Measurements from ENCODE around the gene LHX2. TPM values are rescaled to one million over a fixed set of nuclear protein-coding genes. Genes with fewer than 3 reads are reported as not detected.

The LHX2 gene
- total RNA-seq, 2 experiments from 2014 or later, result not detected

DNA sequence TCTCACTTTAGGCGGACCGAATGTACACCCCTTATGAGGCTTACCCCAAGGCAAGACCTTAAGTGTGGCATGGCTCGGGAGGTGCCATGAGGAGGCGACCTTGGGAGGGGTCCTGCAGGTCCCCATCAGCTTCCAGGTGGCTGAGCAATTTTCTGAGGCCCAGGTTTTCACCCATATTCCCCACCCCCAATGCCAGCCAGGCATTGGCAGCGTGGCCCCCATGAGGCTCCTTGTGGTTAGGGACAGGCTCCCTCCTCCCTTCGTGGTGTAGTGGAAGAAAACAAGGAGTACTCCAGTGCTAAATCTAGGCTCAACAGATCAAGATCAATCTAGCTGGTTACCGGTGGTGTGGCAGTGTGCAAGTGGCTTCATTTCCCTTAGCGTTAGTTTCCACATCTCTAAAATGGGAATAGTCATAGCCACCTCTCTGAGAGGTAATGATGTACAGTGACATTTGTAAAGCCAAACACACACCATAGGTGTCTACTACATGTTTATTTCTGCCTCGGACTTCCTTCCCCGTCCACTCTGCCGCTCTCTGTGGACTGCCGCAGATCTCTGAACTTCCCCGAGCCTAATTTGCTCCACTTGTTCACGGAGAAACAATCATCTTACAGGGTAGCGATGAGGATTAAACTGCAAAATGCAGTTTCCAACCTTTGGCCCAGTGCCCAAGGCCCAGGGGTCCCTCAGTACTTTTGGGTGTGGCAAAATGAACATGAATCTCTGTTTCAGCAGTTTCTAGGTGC lies 8.4 kb downstream of the LHX2 start:
- H3K9me3 Mint-ChIP-seq, result no peaks in the 10 kb centered on the region
- CTCF ChIA-PET, result interaction anchor here (0.8 kb wide), 1 partner anchor 21 kb away, joined by 4 read pairs; no protein-coding TSS in a partner anchor
- DNase-seq (no peak), ATAC-seq (no peak)
- POLR2A ChIA-PET, result interaction anchor here (0.7 to 1.6 kb wide), 2 partner anchors 9 to 16 kb away, joined by 3 to 5 read pairs; partner anchors contain the start of gene LHX2
- no peaks in the 10 kb centered on the region for H3K36me3 Mint-ChIP-seq (ENCODE audit: low read depth)
- peaks cover 84% of the 10 kb centered on the region for H3K27me3 Mint-ChIP-seq
- H3K4me1 Mint-ChIP-seq (ENCODE audit: low read depth), result peaks cover 35% of the 10 kb centered on the region
- intact Hi-C loops (cut with micrococcal nuclease), result no loop called here
- TF ChIP-seq, protein P1, sequence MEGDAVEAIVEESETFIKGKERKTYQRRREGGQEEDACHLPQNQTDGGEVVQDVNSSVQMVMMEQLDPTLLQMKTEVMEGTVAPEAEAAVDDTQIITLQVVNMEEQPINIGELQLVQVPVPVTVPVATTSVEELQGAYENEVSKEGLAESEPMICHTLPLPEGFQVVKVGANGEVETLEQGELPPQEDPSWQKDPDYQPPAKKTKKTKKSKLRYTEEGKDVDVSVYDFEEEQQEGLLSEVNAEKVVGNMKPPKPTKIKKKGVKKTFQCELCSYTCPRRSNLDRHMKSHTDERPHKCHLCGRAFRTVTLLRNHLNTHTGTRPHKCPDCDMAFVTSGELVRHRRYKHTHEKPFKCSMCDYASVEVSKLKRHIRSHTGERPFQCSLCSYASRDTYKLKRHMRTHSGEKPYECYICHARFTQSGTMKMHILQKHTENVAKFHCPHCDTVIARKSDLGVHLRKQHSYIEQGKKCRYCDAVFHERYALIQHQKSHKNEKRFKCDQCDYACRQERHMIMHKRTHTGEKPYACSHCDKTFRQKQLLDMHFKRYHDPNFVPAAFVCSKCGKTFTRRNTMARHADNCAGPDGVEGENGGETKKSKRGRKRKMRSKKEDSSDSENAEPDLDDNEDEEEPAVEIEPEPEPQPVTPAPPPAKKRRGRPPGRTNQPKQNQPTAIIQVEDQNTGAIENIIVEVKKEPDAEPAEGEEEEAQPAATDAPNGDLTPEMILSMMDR (IDR thresholded peaks at IDR 0.05), result no peak
- no peak overlapping the region for H3K27ac Mint-ChIP-seq
- no peak overlapping the region for H3K4me3 Mint-ChIP-seq

DNA sequence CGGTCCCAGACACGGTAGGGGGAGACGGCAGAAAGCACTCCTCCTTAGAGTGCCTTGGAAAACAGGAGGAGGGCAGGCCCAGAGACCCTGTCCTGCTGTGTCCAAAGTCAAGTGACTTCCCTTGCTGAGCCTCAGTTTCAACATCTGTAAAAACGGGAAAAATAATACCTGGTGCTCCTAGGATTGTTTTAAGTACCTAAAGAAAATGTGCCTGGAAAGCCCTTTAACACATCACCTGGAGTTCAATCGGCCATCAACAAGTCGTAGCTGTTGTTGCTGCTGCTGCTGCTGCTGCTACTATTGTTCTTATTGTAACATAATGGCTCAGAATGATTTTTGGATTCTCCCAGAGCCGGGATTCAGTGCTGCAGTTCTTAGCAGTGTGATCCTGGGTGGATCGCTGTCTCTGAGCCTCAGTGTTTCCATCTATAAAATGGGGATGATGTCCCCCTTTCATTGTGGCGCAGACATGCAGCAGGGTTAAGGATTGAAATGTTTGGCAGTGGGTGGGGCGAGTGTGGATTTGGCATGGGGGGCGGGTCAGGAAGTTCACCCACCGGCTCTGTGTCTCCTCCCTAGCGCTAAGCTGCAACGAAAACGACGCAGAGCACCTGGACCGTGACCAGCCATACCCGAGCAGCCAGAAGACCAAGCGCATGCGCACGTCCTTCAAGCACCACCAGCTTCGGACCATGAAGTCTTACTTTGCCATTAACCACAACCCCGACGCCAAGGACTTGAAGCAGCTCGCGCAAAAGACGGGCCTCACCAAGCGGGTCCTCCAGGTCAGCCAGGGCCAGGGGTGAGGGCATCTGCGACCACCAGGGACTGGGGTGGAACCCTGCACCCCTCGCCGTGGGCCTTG lies 9.2 kb downstream of the LHX2 start:
- Mint-ChIP-seq H3K27ac (no peak overlapping the region), H3K9me3 (no peaks in the 10 kb centered on the region), H3K4me1 (ENCODE audit: low read depth) (peaks cover 31% of the 10 kb centered on the region), H3K4me3 (no peak overlapping the region), H3K36me3 (ENCODE audit: low read depth) (no peaks in the 10 kb centered on the region), H3K27me3 (peaks cover 82% of the 10 kb centered on the region)
- CTCF ChIA-PET, result no interaction called here
- intact Hi-C loops (cut with micrococcal nuclease), result no loop called here
- TF ChIP-seq, protein P1 (IDR thresholded peaks at IDR 0.05), result no peak
- ATAC-seq, result no peak
- POLR2A ChIA-PET, result interaction anchor here (1.6 kb wide), 1 partner anchor 10 kb away, joined by 5 read pairs; the partner anchor contains the start of gene LHX2
- DNase-seq, result no peak

GRCh38 chr9:124021385-124021769 lies 9.8 kb downstream of the LHX2 start:
- intact Hi-C loops (cut with micrococcal nuclease), result no loop called here
- DNase-seq (no peak), ATAC-seq (no peak)
- ChIA-PET CTCF (no interaction called here), POLR2A (interaction anchor here (1.6 kb wide), 1 partner anchor 10 kb away, joined by 5 read pairs; the partner anchor contains the start of gene LHX2)
- Mint-ChIP-seq H3K27me3 (peaks cover 81% of the 10 kb centered on the region), H3K4me1 (ENCODE audit: low read depth) (peaks cover 29% of the 10 kb centered on the region), H3K27ac (no peak overlapping the region), H3K9me3 (no peaks in the 10 kb centered on the region), H3K36me3 (ENCODE audit: low read depth) (no peaks in the 10 kb centered on the region), H3K4me3 (no peak overlapping the region)
- TF ChIP-seq, protein P1 (IDR thresholded peaks at IDR 0.05), result no peak

- H3K27me3 Mint-ChIP-seq, result peaks cover 72% of the 10 kb centered on the region
- DNase-seq (no peak), ATAC-seq (no peak)
- intact Hi-C loops (cut with micrococcal nuclease), result no loop called here
- TF ChIP-seq, protein P1 (IDR thresholded peaks at IDR 0.05), result no peak
- no peaks in the 10 kb centered on the region for H3K36me3 Mint-ChIP-seq (ENCODE audit: low read depth)
- peaks cover 18% of the 10 kb centered on the region for H3K4me1 Mint-ChIP-seq (ENCODE audit: low read depth)
- CTCF ChIA-PET, result interaction anchor here (0.6 to 1.4 kb wide), 3 partner anchors 18 to 66 kb away, joined by 3 to 4 read pairs (median 3); no protein-coding TSS in a partner anchor
- H3K9me3 Mint-ChIP-seq, result no peaks in the 10 kb centered on the region
- H3K27ac Mint-ChIP-seq, result no peak overlapping the region
- POLR2A ChIA-PET, result no interaction called here
- no peak overlapping the region for H3K4me3 Mint-ChIP-seq
Measured at GRCh38 chr9:124022201-124023121, 10.9 kb downstream of the LHX2 start.

Measured in activated CD8-positive, alpha-beta T cell treated with anti-CD3 and anti-CD28 coated beads for 36 hours (primary cell).